Muscle layer of duodenum (tissue), 2 donors: ENCODE results near the gene DUSP6.
A peak's percentile ranks its signal among the peaks of the same experiment; 100 is the strongest.

ENCODE experiments used
- H3K27ac ChIP-seq: one replicate; pipeline ENCODE4 v1.7.0; 2013; ENCODE audit warnings: mild to moderate bottlenecking, low read length
- H3K27me3 ChIP-seq: one replicate; pipeline ENCODE4 v1.7.0; 2013; ENCODE audit warnings: low read depth, mild to moderate bottlenecking, control low read depth, low read length
- H3K36me3 ChIP-seq, 2 donors: one replicate each; pipeline ENCODE4 v1.7.0; 2013; ENCODE audit warnings: low read length in 2 of 2, control low read depth in 1 of 2, mild to moderate bottlenecking in 1 of 2; ENCODE audit not compliant: insufficient read depth in 2 of 2, control insufficient read depth in 1 of 2
- H3K4me1 ChIP-seq, 2 donors: one replicate each; pipeline ENCODE4 v1.7.0; 2013; ENCODE audit warnings: low read length in 2 of 2, mild to moderate bottlenecking in 2 of 2, control low read depth in 1 of 2, moderate library complexity in 1 of 2; ENCODE audit not compliant: insufficient read depth in 2 of 2, control insufficient read depth in 1 of 2
- H3K4me3 ChIP-seq, 2 donors: one replicate each; pipeline ENCODE4 v1.7.0; 2013; ENCODE audit warnings: low read length in 2 of 2, low read depth in 1 of 2, mild to moderate bottlenecking in 1 of 2
- H3K9me3 ChIP-seq, 2 donors: one replicate each; pipeline ENCODE4 v1.7.0; 2013; ENCODE audit warnings: low read length in 2 of 2, control low read depth in 1 of 2, mild to moderate bottlenecking in 1 of 2; ENCODE audit not compliant: control insufficient read depth in 1 of 2
- donor health status: healthy.

The DUSP6 gene

DNA sequence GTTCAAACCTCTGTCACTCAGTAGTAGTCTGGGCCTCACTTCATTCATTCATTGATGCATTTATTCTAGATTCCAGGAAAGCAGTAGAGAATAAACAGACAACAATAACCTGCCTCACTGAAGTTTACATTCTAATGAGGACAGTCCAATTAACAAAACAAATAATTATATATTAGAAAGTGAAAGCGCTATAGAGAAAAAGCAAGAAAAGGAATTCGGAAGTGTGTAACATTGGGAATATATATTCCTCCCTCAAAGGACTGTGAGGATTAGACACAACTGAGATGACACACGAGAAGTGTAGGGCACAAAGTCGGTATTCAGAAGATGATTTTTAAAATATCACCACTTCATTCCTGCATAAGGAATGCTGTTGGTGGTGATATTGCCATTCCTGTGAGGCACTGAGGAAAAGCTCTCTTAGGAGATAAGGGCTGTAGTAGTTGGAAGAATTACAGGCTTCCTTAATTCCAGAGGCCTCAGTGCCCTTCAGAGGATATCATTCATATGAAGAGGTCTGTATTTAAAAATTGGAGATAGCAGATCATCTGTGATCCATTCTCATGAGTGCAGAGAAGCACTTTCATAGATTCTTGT is 3.9 kb upstream of the DUSP6 start:
- Histone ChIP-seq H3K4me3 (no peak overlapping the region), H3K27me3 (no peaks in the 10 kb centered on the region), H3K36me3 (peaks cover 0 to 4% of the 10 kb centered on the region in 2 donors), H3K9me3 (no peaks in the 10 kb centered on the region), H3K27ac (no peak overlapping the region), H3K4me1 (peaks cover 6 to 13% of the 10 kb centered on the region in 2 donors)

DNA sequence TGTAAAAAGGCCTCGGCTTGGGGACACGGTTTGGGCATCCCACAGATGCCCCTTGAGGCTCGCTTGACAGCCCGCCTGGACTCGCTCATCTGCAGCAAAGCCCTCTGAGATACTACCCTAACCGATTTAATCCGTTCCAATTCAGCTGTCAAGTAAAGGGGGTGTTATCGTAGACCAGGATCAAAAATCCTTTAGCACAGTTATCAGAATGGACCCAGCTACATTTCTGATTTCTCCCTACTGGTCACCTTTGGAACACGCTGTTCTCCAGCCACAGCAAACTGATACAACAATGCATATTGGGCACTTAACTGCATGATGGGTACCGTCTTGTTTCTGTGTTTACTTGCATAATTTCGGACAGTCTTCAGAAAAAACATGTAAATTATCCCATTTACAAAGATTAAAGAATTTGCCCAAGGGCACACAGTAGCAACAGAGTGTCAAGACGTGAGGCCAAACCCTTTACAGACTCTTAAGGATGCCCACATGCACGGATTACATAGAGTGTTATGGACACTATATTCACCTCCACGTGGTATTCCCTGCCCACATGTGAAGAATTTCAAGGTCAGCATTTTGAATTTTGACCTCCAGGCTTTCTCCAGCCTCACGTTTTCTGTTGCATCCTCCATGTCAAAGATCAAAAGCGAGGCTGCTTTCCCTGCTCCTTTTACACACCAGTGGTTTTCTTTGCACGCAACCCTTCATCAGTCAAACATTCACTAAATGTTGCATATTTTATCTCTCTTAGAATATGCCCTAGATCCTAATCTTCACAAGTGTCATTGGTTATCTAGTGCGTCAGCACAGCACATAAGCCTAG is 3.2 kb upstream of the DUSP6 start:
- Histone ChIP-seq H3K27ac (peak overlapping the region; percentile 98), H3K4me3 (peak overlapping the region; percentile 59 to 98), H3K36me3 (peaks cover 0 to 4% of the 10 kb centered on the region in 2 donors)

DNA sequence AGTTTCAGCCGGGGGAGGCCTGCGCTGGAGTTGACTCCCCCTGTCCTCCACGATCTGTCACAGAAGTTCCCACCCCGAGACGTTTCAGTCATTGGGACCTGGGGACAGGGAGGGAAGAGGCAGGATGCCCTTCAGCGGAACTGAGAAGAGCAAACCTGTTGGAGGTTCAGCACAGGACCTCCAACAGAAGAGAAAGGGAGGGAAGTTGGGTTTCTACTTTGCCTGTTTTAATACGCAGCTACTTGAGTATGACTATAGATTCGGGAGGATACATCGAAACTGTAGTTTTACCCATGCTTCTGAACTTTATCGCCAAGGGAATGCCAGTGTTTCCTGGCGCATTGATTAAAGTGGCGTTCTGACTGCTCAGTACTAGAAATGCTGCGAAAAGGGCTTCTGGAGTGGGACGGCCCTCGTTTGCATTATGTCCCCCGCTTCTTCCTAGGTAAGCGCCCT is 2.3 kb upstream of the DUSP6 start:
- Histone ChIP-seq H3K36me3 (peaks cover 1 to 8% of the 10 kb centered on the region in 2 donors), H3K4me3 (peak overlapping the region; percentile 59 to 98), H3K27me3 (no peaks in the 10 kb centered on the region), H3K9me3 (no peaks in the 10 kb centered on the region), H3K27ac (peak overlapping the region; percentile 98), H3K4me1 (peaks cover 6 to 13% of the 10 kb centered on the region in 2 donors)

More for the DNA sequence above, 3.2 kb upstream of the DUSP6 start:
- H3K27me3 ChIP-seq = no peaks in the 10 kb centered on the region
- H3K9me3 ChIP-seq = no peaks in the 10 kb centered on the region
- H3K4me1 ChIP-seq = peaks cover 6 to 13% of the 10 kb centered on the region in 2 donors

DNA sequence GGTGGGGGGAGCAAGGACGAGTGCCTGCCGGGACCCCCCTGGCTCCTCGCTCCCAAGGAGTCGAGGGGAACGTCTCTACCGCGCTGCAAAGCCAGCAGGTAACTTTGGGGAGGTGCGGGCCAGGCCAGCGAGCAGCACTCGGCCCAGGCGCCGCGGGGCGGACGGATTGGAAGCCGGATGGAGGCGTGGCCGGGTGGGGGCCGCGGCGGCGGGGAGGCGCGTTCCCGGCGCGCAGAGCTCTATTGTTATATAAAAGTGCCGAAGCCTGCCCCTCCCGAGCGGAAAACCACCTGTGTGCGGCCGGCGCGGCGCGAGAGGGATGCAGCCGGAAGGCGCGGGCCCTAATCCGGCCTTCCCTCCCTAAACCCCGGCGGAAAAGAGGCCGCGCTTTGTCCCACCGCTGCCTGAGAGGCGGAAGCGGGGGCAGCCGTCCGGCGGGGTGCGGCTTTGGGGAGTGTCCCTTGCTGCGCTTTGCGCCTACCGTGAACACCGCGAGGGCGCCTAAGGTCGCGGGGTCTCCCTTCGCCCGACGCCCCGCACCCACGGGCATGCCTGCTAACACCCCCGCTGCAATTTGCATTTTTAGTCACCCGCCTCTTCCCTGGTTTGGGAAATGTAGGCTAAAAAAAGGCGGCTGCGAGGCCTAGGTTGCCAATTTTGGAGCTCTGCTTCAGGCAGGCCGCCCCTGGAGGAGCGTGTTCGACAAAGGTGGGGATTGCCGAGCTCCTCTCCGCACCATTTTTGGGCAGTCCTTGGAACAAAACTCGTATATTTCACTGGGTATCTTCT is 1.7 kb upstream of the DUSP6 start:
- no peaks in the 10 kb centered on the region for H3K9me3 ChIP-seq
- H3K4me1 ChIP-seq = peaks cover 6 to 17% of the 10 kb centered on the region in 2 donors
- H3K27ac ChIP-seq = peak overlapping the region; percentile 98
- peaks cover 8 to 11% of the 10 kb centered on the region in 2 donors for H3K36me3 ChIP-seq
- H3K4me3 ChIP-seq = peak overlapping the region; percentile 59 to 98
- no peaks in the 10 kb centered on the region for H3K27me3 ChIP-seq

DNA sequence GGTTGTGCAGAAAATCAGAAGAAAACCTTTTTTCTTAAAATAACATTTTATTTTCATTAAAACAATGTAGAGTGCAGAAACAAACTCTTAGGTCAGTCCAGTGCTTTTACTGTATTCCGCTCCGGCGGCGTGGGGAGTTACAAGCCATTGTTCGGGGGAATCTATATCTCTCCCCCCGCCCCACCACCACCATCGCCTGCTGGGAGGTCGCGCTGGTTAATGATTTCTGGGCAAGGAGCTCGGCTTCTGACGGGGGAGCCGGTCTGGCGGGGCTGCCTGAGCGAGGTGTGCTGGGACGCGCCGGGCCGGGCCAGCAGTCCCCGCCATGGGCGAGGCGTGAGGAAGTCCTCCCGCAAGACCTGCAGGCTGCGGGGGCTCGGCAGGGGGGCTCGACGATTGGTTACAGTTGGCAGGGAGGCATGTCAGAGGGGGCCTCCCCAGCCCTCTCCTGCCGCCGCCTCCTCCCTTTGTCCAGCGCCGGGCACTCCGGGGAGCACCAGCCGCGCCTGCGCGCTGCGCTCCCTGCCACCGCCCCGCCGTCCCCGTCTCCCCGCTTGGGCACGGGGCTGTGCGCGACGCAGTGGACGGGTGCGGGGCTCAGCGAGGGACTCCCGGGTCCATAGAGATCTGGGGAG is 1.0 kb upstream of the DUSP6 start:
- H3K4me3 ChIP-seq = peak overlapping the region; percentile 59 to 98
- H3K27ac ChIP-seq = peak overlapping the region; percentile 98
- peaks cover 6 to 21% of the 10 kb centered on the region in 2 donors for H3K4me1 ChIP-seq
- H3K9me3 ChIP-seq = no peaks in the 10 kb centered on the region
- peaks cover 15% of the 10 kb centered on the region in 2 donors for H3K36me3 ChIP-seq
- no peaks in the 10 kb centered on the region for H3K27me3 ChIP-seq

DNA sequence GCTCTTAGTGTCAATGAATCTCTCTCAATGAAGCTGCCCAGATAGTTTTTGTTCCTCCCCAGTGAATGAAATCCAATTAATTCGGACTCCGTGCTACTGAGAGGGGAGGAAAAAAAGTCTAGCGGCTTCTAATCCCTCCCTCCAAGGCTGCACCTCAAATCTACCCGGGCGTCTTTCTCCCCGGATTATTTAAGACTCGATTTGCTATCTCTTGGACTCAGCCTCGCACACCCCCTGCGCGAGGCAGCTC is 134 bp downstream of the DUSP6 start:
- Histone ChIP-seq H3K36me3 (peaks cover 15 to 17% of the 10 kb centered on the region in 2 donors), H3K4me1 (peaks cover 10 to 26% of the 10 kb centered on the region in 2 donors), H3K4me3 (peak overlapping the region; percentile 59 to 98), H3K9me3 (no peaks in the 10 kb centered on the region), H3K27ac (peak overlapping the region; percentile 98), H3K27me3 (no peaks in the 10 kb centered on the region)

DNA sequence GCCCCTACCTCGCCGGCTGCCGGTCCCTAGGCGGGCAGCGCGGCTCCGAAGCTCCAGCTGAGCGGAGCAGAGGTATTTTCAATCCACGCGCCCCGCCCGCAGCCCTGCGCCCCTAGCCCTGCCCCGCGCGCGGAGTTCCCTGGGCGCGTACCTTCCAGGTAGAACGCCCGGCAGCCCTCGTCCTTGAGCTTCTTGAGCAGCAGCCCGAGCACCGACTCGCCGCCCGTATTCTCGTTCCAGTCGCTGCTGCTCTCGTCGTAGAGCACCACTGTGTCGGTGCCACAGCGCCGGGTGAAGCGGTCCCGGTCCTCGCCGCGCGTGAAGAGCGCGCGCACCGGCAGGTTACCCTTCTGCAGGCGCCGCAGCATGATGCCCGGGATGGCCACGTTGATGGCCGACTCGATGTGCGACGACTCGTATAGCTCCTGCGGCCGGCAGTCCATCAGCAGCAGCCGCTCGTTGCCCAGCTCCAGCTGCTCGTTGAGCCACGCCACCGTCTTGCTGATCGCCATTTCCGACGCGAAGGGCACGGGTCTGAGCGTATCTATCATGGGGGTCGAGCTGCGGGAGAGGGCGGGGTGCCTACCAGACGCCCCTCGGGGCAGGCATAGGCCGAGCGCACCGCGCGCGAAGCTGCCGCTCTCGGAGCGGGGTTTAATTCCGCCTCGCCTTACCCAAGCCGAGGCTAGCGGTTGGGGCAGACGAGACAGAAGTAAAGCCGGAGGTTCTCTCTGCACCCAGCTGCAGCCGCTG is 636 bp downstream of the DUSP6 start:
- Histone ChIP-seq H3K27me3 (no peaks in the 10 kb centered on the region), H3K27ac (peak overlapping the region; percentile 98), H3K4me1 (peaks cover 15 to 27% of the 10 kb centered on the region in 2 donors), H3K36me3 (peaks cover 15 to 17% of the 10 kb centered on the region in 2 donors), H3K9me3 (no peaks in the 10 kb centered on the region), H3K4me3 (peak overlapping the region; percentile 59 to 98)

DNA sequence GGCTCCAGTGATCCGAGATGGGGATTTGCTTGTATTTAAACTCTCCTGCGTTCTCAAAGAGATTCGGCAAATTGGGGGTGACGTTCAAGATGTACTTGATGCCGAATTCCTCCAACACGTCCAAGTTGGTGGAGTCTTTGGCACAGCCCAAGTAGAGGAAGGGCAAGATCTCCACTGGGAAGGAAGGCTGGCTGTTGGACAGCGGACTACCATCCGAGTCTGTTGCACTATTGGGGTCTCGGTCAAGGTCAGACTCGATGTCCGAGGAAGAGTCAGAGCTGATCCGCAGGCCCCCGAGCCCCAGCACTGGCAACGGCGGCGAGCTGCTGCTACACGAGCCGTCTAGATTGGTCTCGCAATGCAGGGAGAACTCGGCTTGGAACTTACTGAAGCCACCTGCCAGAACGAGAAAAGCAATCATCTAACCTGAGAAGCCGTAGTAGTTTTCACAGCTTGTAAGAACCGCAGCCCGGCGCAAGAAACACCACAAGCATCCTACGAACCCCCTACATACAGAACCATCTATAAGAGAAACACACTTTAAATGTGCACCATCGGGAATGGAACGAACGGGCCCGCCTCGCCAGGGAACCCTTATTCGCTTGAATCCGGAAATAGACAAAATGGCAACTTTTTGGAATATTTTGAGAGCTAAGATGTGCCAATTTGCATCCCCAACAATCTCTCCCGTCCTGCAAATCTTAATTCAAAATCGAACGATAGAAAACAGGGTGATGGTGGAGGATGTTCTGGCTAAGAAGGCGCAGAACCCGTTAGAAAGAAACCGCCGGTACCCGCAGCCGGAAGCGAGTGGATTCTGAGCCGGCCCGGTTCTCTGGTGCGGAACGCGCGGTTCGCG is 1.4 kb downstream of the DUSP6 start:
- no peaks in the 10 kb centered on the region for H3K27me3 ChIP-seq

DNA sequence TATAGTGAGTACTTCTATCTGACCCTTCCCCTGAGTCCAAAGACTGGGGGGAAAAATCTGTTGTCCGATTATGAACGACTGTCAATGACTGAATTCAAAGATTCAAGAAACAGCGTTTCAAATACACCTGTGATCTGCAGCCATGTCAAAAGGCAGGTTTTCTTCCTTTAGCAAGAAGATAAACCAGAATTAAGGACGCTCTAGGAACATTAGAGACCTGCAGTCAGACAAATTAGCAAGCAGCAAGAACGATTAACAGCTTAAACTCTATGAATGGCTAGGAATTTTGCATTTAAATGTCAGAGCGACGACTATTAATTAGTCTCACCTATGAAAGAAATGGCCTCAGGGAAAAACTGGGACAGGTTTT is 2.1 kb downstream of the DUSP6 start:
- Histone ChIP-seq H3K27me3 (no peaks in the 10 kb centered on the region), H3K36me3 (peaks cover 15 to 17% of the 10 kb centered on the region in 2 donors), H3K4me1 (peaks cover 24 to 31% of the 10 kb centered on the region in 2 donors), H3K4me3 (peak overlapping the region; percentile 59 to 98), H3K9me3 (no peaks in the 10 kb centered on the region), H3K27ac (peak overlapping the region; percentile 98)

More for the DNA sequence above, 1.4 kb downstream of the DUSP6 start:
- H3K36me3 ChIP-seq = peaks cover 15 to 17% of the 10 kb centered on the region in 2 donors
- H3K4me1 ChIP-seq = peaks cover 20 to 31% of the 10 kb centered on the region in 2 donors
- peak overlapping the region; percentile 59 to 98 for H3K4me3 ChIP-seq
- H3K27ac ChIP-seq = peak overlapping the region; percentile 98
- no peaks in the 10 kb centered on the region for H3K9me3 ChIP-seq

DNA sequence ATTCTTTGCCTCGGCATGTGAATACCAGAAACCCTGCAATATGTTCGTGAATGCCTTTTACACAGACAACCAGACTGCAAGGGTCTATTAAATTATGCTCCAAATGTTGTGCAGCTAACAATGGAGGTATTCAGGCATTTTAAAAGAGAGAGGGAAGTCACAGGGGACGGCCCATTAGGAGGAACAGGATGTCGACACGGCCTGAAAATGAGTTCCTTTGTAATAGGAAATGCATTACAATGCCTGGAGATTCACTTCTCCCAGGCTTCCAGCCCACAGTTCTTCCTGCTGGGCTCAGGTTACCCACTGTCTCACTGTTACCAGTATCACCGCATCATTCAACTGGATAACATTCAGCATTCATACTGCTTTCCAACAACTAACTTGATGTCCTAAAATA is 2.5 kb downstream of the DUSP6 start:
- H3K4me1 ChIP-seq = peaks cover 24 to 30% of the 10 kb centered on the region in 2 donors
- peak overlapping the region; percentile 98 for H3K27ac ChIP-seq
- H3K9me3 ChIP-seq = no peaks in the 10 kb centered on the region
- peaks cover 15 to 17% of the 10 kb centered on the region in 2 donors for H3K36me3 ChIP-seq
- peak overlapping the region; percentile 59 to 98 for H3K4me3 ChIP-seq
- no peaks in the 10 kb centered on the region for H3K27me3 ChIP-seq
